Hematopoietic multipotent progenitor cell treated with erythropoietin and hydrocortisone succinate and interleukin-3 and kit ligand, for 15 days (in vitro differentiated cells): Measurements from ENCODE around the gene GRID1.
"Not testable (repeated sequence)": the region's sequence is repeated elsewhere in the genome, so short reads cannot be mapped to it uniquely, and the experiment has no call there.

Source experiments
- DNase-seq: peaks from one replicate; pipeline ENCODE4 v3.0.0-alpha.2; 2015; ENCODE audit warnings: low spot score

Gene GRID1

GRCh38 chr10:86391986-86392722 lies 25.6 kb upstream of the GRID1 start:
- no peak for DNase-seq

- no peak for DNase-seq
These were observed 24.7 kb upstream of the GRID1 start for GRCh38 chr10:86391236-86391840.

- DNase-seq: no peak
These were observed 23.9 kb upstream of the GRID1 start for GRCh38 chr10:86390337-86391120.

GRCh38 chr10:86389441-86390193 lies 23.0 kb upstream of the GRID1 start:
- no peak for DNase-seq

GRCh38 chr10:86389109-86389440 lies 22.5 kb upstream of the GRID1 start:
- DNase-seq: not testable (repeated sequence)

- no peak for DNase-seq
These were observed 21.6 kb upstream of the GRID1 start for GRCh38 chr10:86388119-86388704.

- no peak for DNase-seq
These were observed 20.7 kb upstream of the GRID1 start for GRCh38 chr10:86387178-86387794.

GRCh38 chr10:86385806-86386205 lies 19.2 kb upstream of the GRID1 start:
- DNase-seq: no peak

- no peak for DNase-seq
These were observed 11.2 kb upstream of the GRID1 start for GRCh38 chr10:86377797-86378146.

GRCh38 chr10:86376852-86377796 lies 10.5 kb upstream of the GRID1 start:
- peak; percentile 63 for DNase-seq

- no peak for DNase-seq
These were observed 9.8 kb upstream of the GRID1 start for GRCh38 chr10:86376403-86376802.

GRCh38 chr10:86375204-86375603 lies 8.6 kb upstream of the GRID1 start:
- no peak for DNase-seq

- no peak for DNase-seq
These were observed 8.1 kb upstream of the GRID1 start for GRCh38 chr10:86374664-86375063.

- DNase-seq: no peak
These were observed 7.2 kb upstream of the GRID1 start for GRCh38 chr10:86373828-86374227.

GRCh38 chr10:86373251-86373650 lies 6.7 kb upstream of the GRID1 start:
- DNase-seq: no peak

- DNase-seq: no peak
These were observed 6.2 kb upstream of the GRID1 start for GRCh38 chr10:86372784-86373239.

GRCh38 chr10:86372119-86372783 lies 5.7 kb upstream of the GRID1 start:
- no peak for DNase-seq

GRCh38 chr10:86371691-86372090 lies 5.1 kb upstream of the GRID1 start:
- no peak for DNase-seq

- DNase-seq: no peak
These were observed 4.5 kb upstream of the GRID1 start for GRCh38 chr10:86371116-86371515.

- no peak for DNase-seq
These were observed 3.5 kb upstream of the GRID1 start for GRCh38 chr10:86370006-86370585.
